Measurements from ENCODE around the gene KLHL21.
A peak's percentile ranks its signal among the peaks of the same experiment; 100 is the strongest.

KLHL21 gene

DNA sequence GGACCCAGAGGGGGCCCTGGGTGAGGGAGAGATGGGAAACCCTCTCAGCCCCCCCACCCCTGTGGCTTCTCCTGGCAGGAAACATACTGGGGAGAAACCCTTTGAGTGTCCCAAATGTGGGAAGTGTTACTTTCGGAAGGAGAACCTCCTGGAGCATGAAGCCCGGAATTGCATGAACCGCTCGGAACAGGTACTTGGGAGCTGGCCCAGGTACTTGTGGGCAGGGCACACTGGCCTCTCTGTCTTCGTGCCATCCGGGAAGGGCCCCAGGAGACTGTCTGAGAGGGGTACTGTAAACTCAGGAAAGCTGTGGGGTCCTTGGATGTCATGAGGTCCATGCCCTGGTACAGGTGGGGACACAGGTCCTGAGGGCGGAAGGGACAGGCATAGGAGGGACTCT lies 16.8 kb downstream of the KLHL21 start:
- Histone ChIP-seq H3K4me1 (no peaks in the 10 kb centered on the region), H3K9me3 (no peaks in the 10 kb centered on the region), H3K27me3 (no peaks in the 10 kb centered on the region), H3K36me3 (no peaks in the 10 kb centered on the region; the same call in 1 of the 2 replicates), H3K4me3 (ENCODE audit: low read depth, low read length) (no peak overlapping the region)
- TF ChIP-seq, protein P1, sequence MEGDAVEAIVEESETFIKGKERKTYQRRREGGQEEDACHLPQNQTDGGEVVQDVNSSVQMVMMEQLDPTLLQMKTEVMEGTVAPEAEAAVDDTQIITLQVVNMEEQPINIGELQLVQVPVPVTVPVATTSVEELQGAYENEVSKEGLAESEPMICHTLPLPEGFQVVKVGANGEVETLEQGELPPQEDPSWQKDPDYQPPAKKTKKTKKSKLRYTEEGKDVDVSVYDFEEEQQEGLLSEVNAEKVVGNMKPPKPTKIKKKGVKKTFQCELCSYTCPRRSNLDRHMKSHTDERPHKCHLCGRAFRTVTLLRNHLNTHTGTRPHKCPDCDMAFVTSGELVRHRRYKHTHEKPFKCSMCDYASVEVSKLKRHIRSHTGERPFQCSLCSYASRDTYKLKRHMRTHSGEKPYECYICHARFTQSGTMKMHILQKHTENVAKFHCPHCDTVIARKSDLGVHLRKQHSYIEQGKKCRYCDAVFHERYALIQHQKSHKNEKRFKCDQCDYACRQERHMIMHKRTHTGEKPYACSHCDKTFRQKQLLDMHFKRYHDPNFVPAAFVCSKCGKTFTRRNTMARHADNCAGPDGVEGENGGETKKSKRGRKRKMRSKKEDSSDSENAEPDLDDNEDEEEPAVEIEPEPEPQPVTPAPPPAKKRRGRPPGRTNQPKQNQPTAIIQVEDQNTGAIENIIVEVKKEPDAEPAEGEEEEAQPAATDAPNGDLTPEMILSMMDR (IDR thresholded peaks at IDR 0.05; ENCODE audit: low read depth, low read length): no peak
- no peak for DNase-seq

DNA sequence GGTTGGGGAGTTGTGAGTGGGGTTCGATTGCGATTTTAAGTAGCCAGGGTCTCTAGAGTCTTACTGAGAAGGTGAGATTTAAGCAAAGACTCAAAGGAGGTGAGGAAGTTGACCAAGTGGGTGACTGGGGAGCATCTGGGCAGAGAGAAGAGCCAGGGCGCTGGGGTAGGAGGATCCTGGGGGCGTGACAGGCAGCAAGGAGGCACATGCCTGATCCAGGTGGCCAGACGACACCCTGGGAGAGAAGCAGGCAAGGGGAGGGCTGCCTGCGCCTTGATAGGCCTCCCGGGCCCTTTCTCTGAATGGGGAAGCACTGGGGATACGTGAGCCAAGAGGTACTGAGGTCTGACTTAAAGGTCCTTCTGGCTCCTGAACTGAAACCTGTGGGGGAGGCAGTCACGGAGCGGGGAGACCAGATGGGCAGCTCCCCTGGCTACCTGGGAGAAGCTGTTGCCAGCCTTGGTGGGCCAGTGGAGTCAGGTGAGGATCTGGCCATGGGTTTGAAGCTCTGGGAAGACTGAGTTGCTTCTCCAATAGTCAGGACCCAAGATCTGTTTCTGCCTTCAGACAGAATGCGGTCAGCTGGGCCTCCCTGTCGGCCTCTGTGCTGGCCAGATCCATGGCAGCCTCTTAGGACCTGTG lies 17.5 kb downstream of the KLHL21 start:
- TF ChIP-seq, protein P1 (IDR thresholded peaks at IDR 0.05; ENCODE audit: low read depth, low read length): no peak
- no peaks in the 10 kb centered on the region; the same call in 1 of the 2 replicates for H3K36me3 ChIP-seq
- DNase-seq: no peak

DNA sequence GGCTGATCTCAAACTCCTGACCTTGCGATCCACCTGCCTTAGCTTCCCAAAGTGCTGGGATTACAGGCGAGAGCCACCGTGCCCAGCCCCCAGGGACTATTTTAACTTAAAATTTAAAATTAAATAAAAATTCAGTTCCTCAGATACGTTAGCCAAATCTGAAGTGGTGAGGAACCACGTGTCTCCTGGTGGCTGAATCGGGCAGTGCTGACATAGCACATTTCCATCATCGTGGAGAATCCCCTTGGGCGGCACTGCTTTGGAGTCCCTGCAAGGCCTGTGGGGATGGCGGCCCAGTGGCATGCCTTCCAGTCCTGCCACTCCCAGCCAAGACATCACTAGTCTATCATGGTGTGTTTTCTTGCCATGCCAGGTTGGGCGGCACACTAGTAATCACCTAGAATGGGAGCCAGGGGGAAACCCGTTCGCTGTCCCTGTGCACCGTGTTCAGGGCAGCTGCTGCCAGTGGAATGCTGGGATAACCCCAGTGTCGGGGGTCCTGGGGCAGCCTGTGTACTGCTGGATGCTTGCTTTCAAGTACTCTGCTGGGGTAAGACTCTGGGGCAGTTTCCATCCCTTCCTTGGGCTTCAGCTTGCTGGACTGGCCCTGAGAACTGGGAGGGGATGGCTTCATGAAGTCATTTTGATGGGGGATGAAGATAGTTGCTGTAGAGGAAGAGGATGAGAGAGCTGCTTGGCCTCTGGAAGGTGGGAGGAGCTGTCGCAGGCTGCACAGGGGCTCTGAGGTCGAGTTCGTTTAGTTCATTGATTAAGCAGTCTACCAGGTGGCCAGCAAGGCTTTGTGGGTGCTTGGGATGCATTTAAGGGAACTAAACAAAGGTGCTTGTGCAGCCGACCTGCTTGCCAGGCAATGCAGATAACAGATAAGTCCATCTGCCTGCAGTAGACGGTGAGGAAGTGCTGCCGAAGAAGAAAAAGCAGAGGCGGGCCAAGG lies 18.3 kb downstream of the KLHL21 start:
- no peak for DNase-seq
- Histone ChIP-seq H3K36me3 (no peaks in the 10 kb centered on the region; the same call in 1 of the 2 replicates), H3K9me3 (no peaks in the 10 kb centered on the region), H3K4me3 (ENCODE audit: low read depth, low read length) (no peak overlapping the region), H3K27me3 (no peaks in the 10 kb centered on the region), H3K4me1 (no peaks in the 10 kb centered on the region)
- TF ChIP-seq, protein P1 (IDR thresholded peaks at IDR 0.05; ENCODE audit: low read depth, low read length): 0 out of 2 replicates have a peak, but pooled peaks have one; percentile 16

More for the DNA sequence above, 17.5 kb downstream of the KLHL21 start:
- H3K4me1 ChIP-seq: no peaks in the 10 kb centered on the region
- no peaks in the 10 kb centered on the region for H3K27me3 ChIP-seq
- no peaks in the 10 kb centered on the region for H3K9me3 ChIP-seq
- H3K4me3 ChIP-seq (ENCODE audit: low read depth, low read length): no peak overlapping the region

DNA sequence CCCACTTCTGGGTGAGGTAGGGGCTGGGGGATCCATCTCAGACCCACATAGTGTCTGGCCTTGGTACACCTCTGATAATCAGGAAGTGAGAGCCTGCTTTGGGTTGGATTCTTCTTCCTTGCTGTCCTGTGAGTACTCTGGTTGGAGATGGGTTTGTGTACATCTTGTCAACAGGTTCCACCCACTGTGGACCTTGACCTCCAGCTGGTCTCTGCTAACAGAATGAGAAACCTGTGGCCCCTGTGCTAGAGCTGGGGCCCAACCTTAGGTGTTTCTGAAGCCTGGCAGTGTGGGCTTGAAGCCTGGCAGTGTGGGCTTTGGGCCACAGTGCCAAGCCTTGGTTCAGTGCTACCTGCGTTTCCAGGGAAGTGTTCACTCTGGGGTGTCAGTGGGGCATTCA lies 20.3 kb downstream of the KLHL21 start:
- no peak for DNase-seq
- Histone ChIP-seq H3K4me1 (no peaks in the 10 kb centered on the region), H3K27me3 (no peaks in the 10 kb centered on the region), H3K4me3 (ENCODE audit: low read depth, low read length) (no peak overlapping the region), H3K9me3 (no peaks in the 10 kb centered on the region), H3K36me3 (no peaks in the 10 kb centered on the region)
- TF ChIP-seq, protein P1 (IDR thresholded peaks at IDR 0.05; ENCODE audit: low read depth, low read length): no peak

DNA sequence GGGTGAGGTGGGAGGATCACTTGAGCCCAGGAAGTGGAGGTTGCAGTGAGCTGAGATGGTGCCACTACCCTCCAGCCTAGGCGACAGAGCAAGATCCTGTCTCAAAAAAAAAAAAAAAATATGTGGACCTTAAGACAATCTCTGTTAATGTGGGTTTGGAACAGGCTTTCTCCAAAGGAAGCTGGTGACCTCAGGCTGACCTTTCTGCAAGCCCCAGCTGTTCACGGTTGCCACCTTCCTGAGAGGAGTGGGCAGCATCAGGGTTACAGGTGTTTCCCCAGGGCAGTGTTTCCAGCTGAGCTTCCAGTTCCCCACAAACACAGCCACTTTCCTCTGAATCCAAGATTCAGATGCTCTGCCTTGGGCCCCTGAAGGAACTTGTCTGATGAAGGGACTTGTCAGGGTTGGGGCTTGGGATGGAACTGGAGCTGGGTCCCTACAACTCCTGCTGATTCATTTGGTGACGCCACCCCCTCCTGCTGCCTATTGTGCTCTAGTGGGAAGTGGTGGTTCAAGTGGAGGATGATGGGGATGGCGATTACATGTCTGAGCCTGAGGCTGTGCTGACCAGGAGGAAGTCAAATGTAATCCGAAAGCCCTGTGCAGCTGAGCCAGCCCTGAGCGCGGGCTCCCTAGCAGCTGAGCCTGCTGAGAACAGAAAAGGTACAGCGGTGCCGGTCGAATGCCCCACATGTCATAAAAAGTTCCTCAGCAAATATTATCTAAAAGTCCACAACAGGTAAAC lies 20.9 kb downstream of the KLHL21 start:
- no peaks in the 10 kb centered on the region for H3K4me1 ChIP-seq
- no peaks in the 10 kb centered on the region for H3K36me3 ChIP-seq
- H3K27me3 ChIP-seq: no peaks in the 10 kb centered on the region
- no peak overlapping the region for H3K4me3 ChIP-seq (ENCODE audit: low read depth, low read length)
- DNase-seq: no peak
- H3K9me3 ChIP-seq: no peaks in the 10 kb centered on the region
- TF ChIP-seq, protein P1 (IDR thresholded peaks at IDR 0.05; ENCODE audit: low read depth, low read length): no peak

All from BE2C (cell line).